Stimulated activated CD8-positive, alpha-beta memory T cell treated with anti-CD3 and anti-CD28 coated beads, Interleukin-12 subunit alpha, Interleukin-12 subunit beta, amount 100 ng/mL, for 24 hours (primary cell): Measurements from ENCODE around the gene SLC26A8.
"Not testable (repeated sequence)": the region's sequence is repeated elsewhere in the genome, so short reads cannot be mapped to it uniquely, and the experiment has no call there.

Experiments used
- DNase-seq: peaks from one replicate; pipeline ENCODE4 v3.0.0-alpha.2; 2020; ENCODE audit errors: extremely low read depth

SLC26A8 gene

DNA sequence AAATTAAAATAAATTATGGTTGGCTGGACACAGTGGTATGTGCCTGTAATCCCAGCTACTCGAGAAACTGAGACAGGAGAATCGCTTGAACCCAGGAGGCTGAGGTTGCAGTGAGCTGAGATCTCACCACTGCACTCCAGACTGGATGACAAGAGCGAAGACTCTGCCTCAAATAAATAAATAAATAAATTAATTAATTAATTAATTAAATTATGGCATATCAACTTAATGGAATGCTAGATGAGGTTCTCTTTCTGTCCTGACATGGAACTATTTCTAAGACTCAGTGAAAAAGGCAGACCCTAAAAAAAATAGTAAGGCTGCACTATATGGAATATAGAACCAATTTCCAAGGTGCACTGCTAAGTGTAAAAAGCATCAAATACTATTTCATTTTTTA is 108.4 kb downstream of the SLC26A8 start:
- DNase-seq = no peak

- DNase-seq = no peak
These were observed 109.9 kb downstream of the SLC26A8 start for GRCh38 chr6:35914536-35914935.

DNA sequence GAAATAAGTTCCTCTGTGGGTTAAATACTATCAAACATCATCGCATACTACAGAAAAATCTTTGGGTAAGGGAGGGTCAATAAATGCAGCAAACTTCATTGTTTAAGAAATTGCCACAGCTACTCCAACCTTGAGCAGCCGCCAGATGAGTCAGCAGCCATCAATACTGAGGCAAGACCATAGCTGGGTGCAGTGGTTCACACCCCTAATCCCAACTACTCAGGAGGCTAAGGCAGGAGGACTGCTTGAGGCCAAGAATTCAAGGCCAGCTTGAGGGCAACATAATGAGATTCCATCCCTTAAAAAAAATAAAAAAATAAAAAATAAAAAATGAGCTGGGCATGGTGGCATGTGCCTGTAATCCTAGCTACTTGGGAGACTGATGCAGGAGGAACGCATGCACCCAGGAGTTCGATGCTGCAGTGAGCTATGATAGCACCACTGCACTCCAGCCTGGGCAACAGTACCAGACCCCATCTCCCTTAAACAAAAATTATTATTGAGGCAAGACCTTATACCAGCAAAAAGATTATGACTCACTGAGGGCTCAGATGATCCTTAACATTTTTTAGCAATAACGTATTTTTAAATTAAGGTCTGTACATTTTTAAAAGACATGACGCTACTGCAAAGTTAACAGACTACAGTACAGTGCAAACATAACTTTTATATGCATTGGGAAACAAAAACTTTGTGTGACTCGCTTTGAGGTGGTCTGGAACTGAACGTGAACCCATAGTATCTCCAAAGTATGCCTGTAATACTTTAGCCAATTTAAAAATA is 112.4 kb downstream of the SLC26A8 start:
- DNase-seq = no peak

DNA sequence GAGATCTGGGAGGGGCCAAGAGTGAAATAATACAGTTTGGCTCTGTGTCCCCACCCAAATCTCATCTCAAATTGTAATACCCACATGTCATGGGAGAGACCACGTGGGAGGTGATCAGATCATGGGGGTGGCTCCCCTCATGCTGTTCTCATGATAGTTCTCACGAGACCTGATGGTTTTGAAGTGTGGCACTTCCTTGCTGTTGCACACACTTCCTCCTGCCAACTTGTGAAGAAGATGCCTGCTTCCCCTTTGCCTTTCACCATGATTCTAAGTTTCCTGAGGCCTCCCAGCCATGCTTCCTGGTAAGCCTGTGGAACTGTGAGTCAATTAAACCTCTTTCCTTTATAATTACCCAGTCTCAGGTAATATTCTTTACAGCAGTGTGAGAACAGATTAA is 114.9 kb downstream of the SLC26A8 start:
- not testable (repeated sequence) for DNase-seq

DNA sequence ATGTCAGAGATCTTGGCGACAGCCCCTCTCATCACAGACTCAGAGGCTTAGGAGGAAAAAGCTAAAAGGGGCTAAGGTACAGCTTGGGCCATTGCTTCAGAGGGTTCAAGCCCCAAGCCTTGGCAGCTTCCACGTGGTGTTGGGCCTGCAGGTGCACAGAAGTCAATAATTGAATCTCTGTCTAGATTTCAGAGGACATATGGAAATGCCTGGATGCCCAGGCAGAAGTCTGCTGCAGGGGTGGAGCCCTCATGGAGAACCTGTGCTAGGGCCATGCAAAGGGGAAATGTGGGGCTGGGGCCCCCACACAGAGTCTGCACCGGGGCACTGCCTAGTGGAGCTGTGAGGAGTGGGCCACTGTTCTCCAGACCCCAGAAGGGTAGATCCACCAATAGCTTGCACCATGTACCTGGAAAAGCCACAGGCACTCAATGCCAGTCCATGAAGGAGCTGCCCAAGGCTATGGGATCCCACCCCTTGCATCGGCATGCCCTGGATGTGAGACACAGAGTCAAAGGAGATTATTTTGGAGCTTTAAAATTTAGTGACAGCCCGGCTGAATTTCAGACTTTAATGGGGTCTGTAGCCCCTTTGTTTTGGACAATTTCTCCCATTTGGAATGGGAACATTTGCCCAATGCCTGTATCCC is 115.6 kb downstream of the SLC26A8 start:
- DNase-seq = not testable (repeated sequence)

- DNase-seq = no peak
These were observed 116.7 kb downstream of the SLC26A8 start for GRCh38 chr6:35907750-35908149.

DNA sequence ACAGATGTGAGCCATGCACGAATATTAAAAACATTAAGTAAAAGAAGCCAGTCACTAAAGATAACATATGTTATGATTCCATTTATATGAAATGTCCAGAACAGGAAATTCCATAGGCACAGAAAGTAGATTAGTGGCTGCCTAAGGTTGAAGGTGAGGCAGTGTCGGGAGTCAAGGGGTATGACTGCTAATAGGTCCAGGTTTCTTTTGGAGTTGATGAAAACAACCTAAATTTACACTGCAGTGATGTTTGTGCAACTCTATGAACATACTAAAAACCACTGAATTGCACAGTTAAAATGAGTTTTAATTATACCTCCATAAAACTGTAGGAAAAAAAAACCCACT is 118.0 kb downstream of the SLC26A8 start:
- DNase-seq = no peak

DNA sequence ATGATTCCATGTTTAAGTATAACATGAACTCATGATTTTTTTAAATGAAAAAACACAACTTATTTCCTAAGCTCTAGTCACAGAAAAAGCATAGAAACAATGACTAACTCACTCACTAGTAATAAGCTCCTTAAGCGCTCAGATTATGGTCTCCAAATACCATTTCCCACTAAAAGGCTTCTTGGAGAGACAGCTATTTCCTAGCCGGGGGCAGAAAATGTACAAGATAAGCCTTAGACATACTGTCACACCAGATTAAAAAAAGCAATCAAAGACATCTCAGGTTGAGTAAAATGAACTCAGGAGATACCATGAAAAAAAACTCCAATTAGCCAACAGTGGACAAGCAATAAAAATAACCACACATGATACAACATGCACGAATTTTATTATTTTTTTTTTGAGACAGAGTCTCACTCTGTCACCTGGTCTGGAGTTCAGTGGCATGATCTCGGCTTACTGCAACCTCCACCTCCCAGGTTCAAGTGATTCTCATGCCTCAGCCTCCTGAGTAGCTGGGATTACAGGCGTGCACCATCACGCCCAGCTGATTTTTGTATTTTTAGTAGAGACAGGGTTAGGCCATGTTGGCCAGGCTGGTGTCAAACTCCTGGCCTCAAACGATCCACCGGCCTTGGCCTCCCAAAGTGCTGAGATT is 118.5 kb downstream of the SLC26A8 start:
- no peak for DNase-seq

GRCh38 chr6:35905141-35905785 is 119.2 kb downstream of the SLC26A8 start:
- no peak for DNase-seq

DNA sequence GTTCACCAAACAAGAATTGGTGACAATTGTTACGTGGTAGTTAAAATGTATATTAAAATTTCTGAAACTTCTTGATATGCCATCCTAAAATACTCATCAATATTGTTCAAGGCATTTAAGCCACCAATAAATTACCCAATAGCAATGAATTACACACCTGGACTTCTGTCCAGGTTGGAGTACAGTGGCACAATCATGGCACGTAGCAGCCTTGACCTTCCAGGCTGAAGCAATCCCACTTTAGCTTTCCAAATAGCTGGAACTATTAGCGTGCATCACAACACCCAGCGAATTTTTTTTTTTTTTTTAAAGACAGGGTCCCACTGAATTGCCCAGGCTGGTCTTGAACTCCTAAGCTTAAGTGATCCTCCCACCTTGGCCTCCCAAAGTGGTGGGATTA is 120.8 kb downstream of the SLC26A8 start:
- no peak for DNase-seq

GRCh38 chr6:35900448-35900847 is 124.0 kb downstream of the SLC26A8 start:
- DNase-seq = no peak

- no peak for DNase-seq
These were observed 126.4 kb downstream of the SLC26A8 start for GRCh38 chr6:35898003-35898402.

- no peak for DNase-seq
These were observed 127.0 kb downstream of the SLC26A8 start for GRCh38 chr6:35897486-35897885.

DNA sequence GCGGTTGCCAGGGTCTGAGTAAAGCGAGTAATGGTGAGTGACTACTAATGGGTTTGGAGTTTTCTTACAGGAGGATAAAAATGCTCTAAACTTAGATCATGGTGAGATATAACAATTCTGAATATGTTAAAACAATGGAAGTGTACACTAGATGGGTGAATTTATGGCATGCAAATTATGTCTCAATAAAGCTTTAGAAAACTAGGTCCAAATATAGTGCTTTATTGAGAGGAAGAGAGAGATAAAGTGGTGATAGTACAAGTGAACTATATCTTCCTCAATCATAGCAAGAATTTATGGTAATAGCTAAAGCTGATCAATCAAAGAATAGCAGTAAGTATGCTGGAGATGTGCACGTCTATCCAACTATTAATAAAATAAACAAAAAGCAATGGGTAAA is 127.4 kb downstream of the SLC26A8 start:
- no peak for DNase-seq

DNA sequence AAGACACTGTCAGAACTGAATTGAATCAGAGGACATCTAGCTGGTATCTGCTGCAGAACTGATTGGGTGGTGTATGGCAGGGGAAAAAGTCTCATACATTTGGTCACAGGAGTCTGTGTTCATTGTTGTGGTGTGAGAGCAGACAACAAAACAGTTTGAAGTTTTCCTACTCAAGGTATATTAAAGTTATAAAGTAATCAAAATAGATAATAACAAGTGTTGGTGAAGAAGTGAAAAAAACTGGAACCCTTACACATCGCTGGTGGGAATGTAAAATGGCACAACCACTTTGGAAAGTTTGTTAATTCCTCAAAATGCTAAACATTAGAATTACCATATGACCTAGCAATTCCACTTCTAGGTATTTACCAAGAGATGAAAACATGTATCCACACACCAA is 128.2 kb downstream of the SLC26A8 start:
- DNase-seq = no peak

DNA sequence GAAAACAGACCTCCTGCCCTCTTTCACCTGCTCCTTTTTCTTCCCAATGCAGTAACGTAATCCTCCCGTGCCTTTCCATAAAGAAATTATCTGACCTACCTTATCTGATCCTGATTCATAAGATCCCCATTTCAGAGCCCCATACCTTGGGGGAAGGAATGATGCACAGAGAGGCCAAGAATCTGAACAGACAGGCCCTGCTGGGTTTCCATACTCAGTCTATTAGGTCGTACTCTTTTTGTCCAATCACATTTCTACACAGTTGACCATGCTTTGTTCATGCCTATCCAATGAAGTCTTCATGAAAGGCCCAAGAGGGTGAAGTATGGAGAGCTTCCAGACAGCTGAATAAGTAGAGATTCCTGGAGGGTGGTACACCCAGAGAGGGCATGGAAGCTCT is 128.9 kb downstream of the SLC26A8 start:
- DNase-seq = no peak

DNA sequence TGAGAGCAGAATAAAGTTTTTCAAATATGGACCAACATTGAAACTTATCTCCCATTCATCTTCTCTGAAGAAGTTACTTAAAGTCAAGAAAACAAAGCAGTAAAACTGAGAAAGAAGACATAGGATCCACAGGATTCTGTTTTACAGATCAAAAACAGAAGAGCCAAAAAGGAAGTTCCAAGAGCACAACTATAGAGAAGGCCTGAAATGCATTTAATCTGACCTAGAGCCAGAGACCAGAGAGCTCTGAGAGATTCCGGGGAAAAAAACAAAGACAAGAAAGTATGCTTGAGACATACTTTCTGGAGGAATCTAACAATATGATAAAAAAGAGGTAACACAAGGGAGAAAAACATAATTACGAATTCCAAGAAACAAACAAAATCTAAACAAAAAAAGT is 129.7 kb downstream of the SLC26A8 start:
- DNase-seq = no peak
